ENCODE results near the gene ARID1B. TPM values are rescaled to one million over a fixed set of nuclear protein-coding genes. Genes with fewer than 3 reads are reported as not detected.

ARID1B gene
- total RNA-seq, 1 experiment from 2014 or later = 20.9 TPM

DNA sequence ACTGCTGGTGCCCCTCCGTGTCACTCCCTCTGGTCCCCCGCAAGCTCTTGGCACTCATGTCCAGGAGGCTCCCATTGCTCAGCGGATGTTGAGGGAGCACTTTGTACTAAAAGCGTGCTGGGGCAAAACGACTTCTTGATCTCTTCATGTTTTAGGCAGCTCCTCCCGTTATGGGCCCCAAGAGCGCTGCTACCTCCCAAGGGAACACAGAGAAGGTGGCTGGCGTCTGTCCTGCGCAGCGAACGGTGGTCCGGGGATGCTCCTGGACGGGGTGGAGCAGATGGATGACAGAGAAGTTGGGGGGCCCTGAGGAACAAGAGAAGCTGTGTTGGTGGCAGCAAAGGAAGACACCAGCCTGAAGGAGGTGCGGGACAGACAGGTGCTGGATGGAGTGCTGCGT, 446.3 kb downstream of the ARID1B start:
- DNase-seq = no peak
- no peaks in the 10 kb centered on the region for H3K36me3 ChIP-seq (replicated peaks; ENCODE audit: control insufficient read depth, insufficient read depth, low read length)
- no peaks in the 10 kb centered on the region for H3K27me3 ChIP-seq (ENCODE audit: control insufficient read depth, insufficient read depth, low read length)
- H3K4me3 ChIP-seq (ENCODE audit: insufficient read depth, low read depth, low read length) = no peak overlapping the region

DNA sequence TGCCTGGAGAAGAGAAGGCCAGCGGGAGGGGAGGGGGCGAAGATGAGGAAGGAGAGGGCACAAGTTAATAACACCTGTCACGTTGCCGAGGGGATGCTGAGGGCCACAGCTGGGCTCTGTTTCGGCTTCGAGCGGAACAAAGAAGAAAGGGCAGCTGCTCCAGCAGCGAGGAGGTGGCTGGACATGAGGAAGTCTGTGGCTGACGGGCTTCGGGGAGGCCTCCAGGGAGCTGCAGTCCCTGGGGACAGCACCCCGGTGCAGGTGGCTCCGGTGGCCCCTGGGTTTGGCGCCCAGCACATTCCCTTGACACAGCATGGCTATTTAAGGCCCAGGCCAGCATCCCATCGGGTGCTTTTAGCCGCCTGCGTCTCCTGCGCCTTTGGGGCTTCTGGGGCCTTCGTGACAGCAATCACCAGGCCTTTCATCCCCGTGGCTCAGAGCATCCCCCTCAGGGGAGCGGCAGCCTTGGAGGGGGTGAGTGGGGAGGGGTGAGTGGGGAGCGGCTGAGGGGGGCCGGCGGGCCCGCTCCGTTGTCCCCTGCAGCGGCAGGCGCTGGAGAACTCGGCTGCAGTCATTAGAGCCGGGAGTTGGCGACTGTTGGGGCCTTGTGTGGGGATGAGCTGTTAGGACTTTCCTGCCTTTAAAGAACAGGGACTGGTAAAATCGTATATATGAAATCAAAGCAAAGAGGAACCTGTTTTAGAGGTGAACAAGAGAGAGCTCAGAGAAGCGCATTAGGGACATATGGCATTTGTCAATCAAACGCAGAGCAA, 447.2 kb downstream of the ARID1B start:
- Histone ChIP-seq H3K36me3 (replicated peaks; ENCODE audit: control insufficient read depth, insufficient read depth, low read length) (no peaks in the 10 kb centered on the region), H3K27me3 (ENCODE audit: control insufficient read depth, insufficient read depth, low read length) (no peaks in the 10 kb centered on the region), H3K4me3 (ENCODE audit: insufficient read depth, low read depth, low read length) (no peak overlapping the region)
- DNase-seq = no peak

- Histone ChIP-seq H3K4me3 (ENCODE audit: insufficient read depth, low read depth, low read length) (no peak overlapping the region), H3K36me3 (replicated peaks; ENCODE audit: control insufficient read depth, insufficient read depth, low read length) (no peaks in the 10 kb centered on the region), H3K27me3 (ENCODE audit: control insufficient read depth, insufficient read depth, low read length) (no peaks in the 10 kb centered on the region)
- peak; percentile 60 for DNase-seq
Measured at GRCh38 chr6:157224951-157225574, 447.9 kb downstream of the ARID1B start.

DNA sequence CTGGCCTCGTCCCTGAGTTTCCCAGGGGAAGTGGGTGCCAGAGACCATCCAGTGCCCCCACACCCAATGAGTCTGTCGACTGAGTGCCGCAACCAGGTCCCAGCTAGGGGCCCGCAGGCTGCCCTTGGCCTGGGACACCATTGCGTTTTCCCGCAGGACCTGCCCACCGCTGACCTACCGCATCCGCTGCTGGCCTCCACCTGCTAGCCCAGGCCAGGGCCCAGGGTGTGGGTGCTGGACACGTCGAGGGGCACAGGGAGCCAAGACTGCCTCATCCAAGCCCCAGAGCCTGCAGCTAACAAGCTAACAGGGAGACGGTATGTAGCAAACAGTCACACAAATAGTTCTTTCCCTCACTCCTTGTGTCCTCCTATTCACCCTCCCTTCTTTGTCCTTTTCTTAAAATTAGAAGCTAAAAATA, 448.4 kb downstream of the ARID1B start:
- no peaks in the 10 kb centered on the region for H3K36me3 ChIP-seq (replicated peaks; ENCODE audit: control insufficient read depth, insufficient read depth, low read length)
- H3K4me3 ChIP-seq (ENCODE audit: insufficient read depth, low read depth, low read length) = no peak overlapping the region
- no peak for DNase-seq
- H3K27me3 ChIP-seq (ENCODE audit: control insufficient read depth, insufficient read depth, low read length) = no peaks in the 10 kb centered on the region

DNA sequence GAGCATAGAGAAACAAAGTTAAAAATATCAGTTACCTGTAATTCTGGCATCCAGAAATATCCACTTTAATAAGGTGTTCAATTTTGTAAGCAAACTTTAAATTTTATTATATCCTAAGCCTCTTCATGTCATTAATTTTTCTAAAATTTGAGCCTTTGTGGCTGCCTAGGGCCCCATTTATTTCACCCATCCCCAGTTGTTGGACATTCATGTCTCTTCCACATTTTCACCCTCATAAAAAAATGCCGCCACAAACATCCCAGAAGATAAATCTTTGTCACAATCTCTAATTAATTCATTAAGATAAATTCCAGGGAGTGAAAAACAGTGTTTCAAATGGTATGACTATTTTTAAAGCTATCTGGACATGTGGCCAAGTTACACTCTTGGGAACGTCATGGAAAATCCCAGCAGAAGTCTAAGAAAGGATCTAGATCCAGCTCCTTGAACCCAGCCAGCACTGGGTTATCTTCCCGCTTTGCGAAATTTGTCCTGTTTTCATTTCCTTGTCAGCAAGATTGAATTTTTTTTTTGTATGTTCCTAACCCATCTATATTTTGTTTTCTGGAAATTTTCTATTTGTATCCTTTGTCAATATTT, 448.9 kb downstream of the ARID1B start:
- H3K27me3 ChIP-seq (ENCODE audit: control insufficient read depth, insufficient read depth, low read length) = no peaks in the 10 kb centered on the region
- DNase-seq = no peak
- no peaks in the 10 kb centered on the region for H3K36me3 ChIP-seq (replicated peaks; ENCODE audit: control insufficient read depth, insufficient read depth, low read length)
- no peak overlapping the region for H3K4me3 ChIP-seq (ENCODE audit: insufficient read depth, low read depth, low read length)

- Histone ChIP-seq H3K4me3 (ENCODE audit: insufficient read depth, low read depth, low read length) (no peak overlapping the region), H3K36me3 (replicated peaks; ENCODE audit: control insufficient read depth, insufficient read depth, low read length) (no peaks in the 10 kb centered on the region), H3K27me3 (ENCODE audit: control insufficient read depth, insufficient read depth, low read length) (no peaks in the 10 kb centered on the region)
- DNase-seq = peak; percentile 66
Measured at GRCh38 chr6:157226761-157227160, 449.6 kb downstream of the ARID1B start.

GRCh38 chr6:157227202-157228166, 450.3 kb downstream of the ARID1B start:
- no peak overlapping the region for H3K4me3 ChIP-seq (ENCODE audit: insufficient read depth, low read depth, low read length)
- no peaks in the 10 kb centered on the region; the same call in 1 of the 2 replicates for H3K27me3 ChIP-seq (ENCODE audit: control insufficient read depth, insufficient read depth, low read length)
- no peaks in the 10 kb centered on the region for H3K36me3 ChIP-seq (replicated peaks; ENCODE audit: control insufficient read depth, insufficient read depth, low read length)
- DNase-seq = peak; percentile 81

GRCh38 chr6:157228426-157229131, 451.4 kb downstream of the ARID1B start:
- peak; percentile 66 for DNase-seq
- H3K27me3 ChIP-seq (ENCODE audit: control insufficient read depth, insufficient read depth, low read length) = peaks cover under 1% of the 10 kb centered on the region; the same call in 1 of the 2 replicates
- H3K36me3 ChIP-seq (replicated peaks; ENCODE audit: control insufficient read depth, insufficient read depth, low read length) = no peaks in the 10 kb centered on the region
- H3K4me3 ChIP-seq (ENCODE audit: insufficient read depth, low read depth, low read length) = no peak overlapping the region

- peak; percentile 76 for DNase-seq
- H3K36me3 ChIP-seq (replicated peaks; ENCODE audit: control insufficient read depth, insufficient read depth, low read length) = no peaks in the 10 kb centered on the region
- H3K27me3 ChIP-seq (ENCODE audit: control insufficient read depth, insufficient read depth, low read length) = peaks cover 3% of the 10 kb centered on the region; the same call in 1 of the 2 replicates
- no peak overlapping the region for H3K4me3 ChIP-seq (ENCODE audit: insufficient read depth, low read depth, low read length)
Measured at GRCh38 chr6:157229132-157229618, 452.0 kb downstream of the ARID1B start.

- Histone ChIP-seq H3K36me3 (replicated peaks; ENCODE audit: control insufficient read depth, insufficient read depth, low read length) (no peaks in the 10 kb centered on the region), H3K4me3 (ENCODE audit: insufficient read depth, low read depth, low read length) (no peak overlapping the region), H3K27me3 (ENCODE audit: control insufficient read depth, insufficient read depth, low read length) (peaks cover 6% of the 10 kb centered on the region)
- DNase-seq = peak; percentile 75
Measured at GRCh38 chr6:157229713-157230112, 452.5 kb downstream of the ARID1B start.

GRCh38 chr6:157230910-157231309, 453.7 kb downstream of the ARID1B start:
- DNase-seq = no peak
- Histone ChIP-seq H3K4me3 (ENCODE audit: insufficient read depth, low read depth, low read length) (no peak overlapping the region), H3K36me3 (replicated peaks; ENCODE audit: control insufficient read depth, insufficient read depth, low read length) (no peaks in the 10 kb centered on the region), H3K27me3 (ENCODE audit: control insufficient read depth, insufficient read depth, low read length) (peaks cover 18% of the 10 kb centered on the region)

- peaks cover 32% of the 10 kb centered on the region for H3K27me3 ChIP-seq (ENCODE audit: control insufficient read depth, insufficient read depth, low read length)
- DNase-seq = no peak
- no peak overlapping the region for H3K4me3 ChIP-seq (ENCODE audit: insufficient read depth, low read depth, low read length)
- no peaks in the 10 kb centered on the region for H3K36me3 ChIP-seq (replicated peaks; ENCODE audit: control insufficient read depth, insufficient read depth, low read length)
Measured at GRCh38 chr6:157232161-157232895, 455.1 kb downstream of the ARID1B start.

- Histone ChIP-seq H3K36me3 (replicated peaks; ENCODE audit: control insufficient read depth, insufficient read depth, low read length) (no peaks in the 10 kb centered on the region), H3K4me3 (ENCODE audit: insufficient read depth, low read depth, low read length) (no peak overlapping the region), H3K27me3 (ENCODE audit: control insufficient read depth, insufficient read depth, low read length) (peaks cover 37% of the 10 kb centered on the region)
- no peak for DNase-seq
Measured at GRCh38 chr6:157233156-157233555, 456.0 kb downstream of the ARID1B start.
